HPDE6-E6E7 (cell line): ENCODE results near the gene KCNN3.
"Not testable (repeated sequence)": the region's sequence is repeated elsewhere in the genome, so short reads cannot be mapped to it uniquely, and the experiment has no call there.

Experiments used
- DNase-seq: peaks from one replicate; pipeline ENCODE4 v3.0.0; 2011; ENCODE audit warnings: missing footprints; ENCODE audit errors: extremely low spot score

The KCNN3 gene

DNA sequence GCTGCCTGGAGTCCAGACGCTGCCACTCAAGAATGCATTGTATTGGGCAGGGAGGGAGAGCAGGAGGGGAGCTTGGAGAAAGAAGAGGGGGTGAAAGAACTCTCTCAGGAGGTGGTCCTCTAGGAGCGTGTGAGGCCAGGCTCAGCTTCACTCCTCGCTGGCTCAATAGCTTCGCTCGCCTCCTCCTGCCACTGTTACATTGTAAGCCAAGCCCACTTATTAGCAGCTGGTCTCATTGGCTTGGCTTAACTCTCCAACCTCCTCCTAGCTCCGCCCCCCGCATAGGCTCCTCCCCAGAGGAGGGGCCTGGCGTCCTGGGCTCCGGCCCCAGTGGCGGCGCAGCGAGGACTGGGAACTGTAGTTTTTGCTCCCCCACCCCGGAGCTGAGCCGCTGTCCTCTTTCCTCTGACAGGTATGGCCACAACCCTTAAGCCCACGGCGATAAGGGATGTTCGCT, at the start of gene KCNN3:
Gene KCNN3 (minus strand): TSS at position 167 of the 457 bp plus-strand sequence. CDS start 317 bp downstream, outside the sequence.
- peak; percentile 96 for DNase-seq

GRCh38 chr1:154913273-154913672, 43.2 kb upstream of the KCNN3 start:
- DNase-seq, result no peak

- no peak for DNase-seq
Measured at GRCh38 chr1:154912755-154913154, 42.7 kb upstream of the KCNN3 start.

GRCh38 chr1:154911691-154912550, 41.8 kb upstream of the KCNN3 start:
- DNase-seq, result no peak

GRCh38 chr1:154910851-154911250, 40.8 kb upstream of the KCNN3 start:
- DNase-seq, result peak; percentile 29

- DNase-seq, result no peak
Measured at GRCh38 chr1:154908937-154909336, 38.9 kb upstream of the KCNN3 start.

DNA sequence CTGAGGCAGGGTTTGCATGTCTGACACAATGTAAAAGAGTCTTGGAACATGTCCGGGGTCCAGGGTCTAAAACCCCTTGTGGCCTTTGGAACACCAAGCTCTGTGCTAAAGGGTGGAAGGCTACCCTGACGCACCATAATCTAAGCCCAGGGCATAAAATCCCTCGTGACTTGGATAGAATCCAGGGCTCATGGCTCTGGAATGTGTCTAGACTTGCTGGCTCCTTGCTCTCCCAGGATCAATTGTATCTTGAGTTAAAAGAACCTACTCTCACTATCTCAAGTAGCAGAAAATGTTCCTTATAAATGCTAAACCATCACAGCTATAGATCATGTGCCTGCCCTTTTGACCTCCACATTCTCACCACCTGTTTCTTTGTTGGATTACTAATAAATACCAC, 38.0 kb upstream of the KCNN3 start:
- not testable (repeated sequence) for DNase-seq

DNA sequence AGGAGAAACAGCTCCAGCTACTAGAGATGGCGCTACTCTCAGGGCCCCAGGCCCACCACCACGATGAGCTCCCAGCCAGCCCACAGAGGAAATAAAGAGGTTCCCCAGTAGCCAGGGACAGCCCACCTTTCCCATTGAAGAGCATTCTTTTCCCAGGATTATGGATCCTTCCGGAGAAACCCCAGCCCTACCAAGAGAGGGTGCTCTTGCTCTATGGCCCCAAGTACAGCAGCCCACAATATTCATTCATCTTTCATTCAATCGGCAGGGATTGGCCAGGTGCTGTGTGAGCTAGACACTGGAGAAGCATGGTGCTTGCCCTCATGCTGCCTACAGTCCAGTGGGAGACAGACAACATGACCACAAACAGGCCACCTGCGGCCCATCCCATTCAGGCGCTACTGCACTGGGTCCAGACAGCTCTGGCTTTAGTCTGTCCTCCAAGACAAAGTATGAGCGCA, 36.6 kb upstream of the KCNN3 start:
- DNase-seq, result no peak

- DNase-seq, result no peak
Measured at GRCh38 chr1:154902938-154903566, 33.0 kb upstream of the KCNN3 start.

DNA sequence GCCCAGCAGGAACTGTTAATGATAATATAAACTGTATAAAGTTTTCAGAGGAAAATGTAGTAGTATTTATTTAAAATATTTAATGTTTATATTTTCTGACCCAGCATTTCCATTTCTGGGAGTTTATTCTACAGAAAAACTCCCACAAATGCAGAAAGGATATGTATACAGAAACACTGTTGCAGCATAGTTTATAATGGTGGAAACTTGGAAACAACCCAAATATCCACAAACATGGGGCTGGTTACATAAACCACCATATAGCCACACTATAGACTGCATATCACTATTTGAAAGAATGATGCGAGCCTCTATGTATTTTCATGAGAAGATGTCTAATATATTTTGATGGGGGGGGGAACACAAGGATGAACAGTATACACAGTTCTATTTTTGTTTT, 31.5 kb upstream of the KCNN3 start:
- no peak for DNase-seq

DNA sequence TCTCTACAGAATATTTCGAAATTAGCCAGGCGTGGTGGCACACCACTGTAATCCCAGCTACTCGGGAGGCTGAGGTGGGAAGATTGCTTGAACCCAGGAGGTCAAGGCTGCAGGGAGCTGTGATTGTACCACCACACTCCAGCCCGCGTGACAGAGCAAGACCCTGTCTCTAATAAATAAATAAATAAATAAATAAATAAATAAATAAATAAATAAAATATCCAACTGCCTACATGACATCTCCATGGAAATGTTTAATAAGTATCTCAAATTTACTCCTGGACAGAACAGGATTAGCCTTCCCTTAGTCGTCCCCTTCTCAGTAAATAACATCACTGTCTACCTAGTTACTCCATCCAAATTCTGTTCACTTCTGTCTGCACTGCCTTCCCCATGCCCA, 29.0 kb upstream of the KCNN3 start:
- DNase-seq, result no peak

DNA sequence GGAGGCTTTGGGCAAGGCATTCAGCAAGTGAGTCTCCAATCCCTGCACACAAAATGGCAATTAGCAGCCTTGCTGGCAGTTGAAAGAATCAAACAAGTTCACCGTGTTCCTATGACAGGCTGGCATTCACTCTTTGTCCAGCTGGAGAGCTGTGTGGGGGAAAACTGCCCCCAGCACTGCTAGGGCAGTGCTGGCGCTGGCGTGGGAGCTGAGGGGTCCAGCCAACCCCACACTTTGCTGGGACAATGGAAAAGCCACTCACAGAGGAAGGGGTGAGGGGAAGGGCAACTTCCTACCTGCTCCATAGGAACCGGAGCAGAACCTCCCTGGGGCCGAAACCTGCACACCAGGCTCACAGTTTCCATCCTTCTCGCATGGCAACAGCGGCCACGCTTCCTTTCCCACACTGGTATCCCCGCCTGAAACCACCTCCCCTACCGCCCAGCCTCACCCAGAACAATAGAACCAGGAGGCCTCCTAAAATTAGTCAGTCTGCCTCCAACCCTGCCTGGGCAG, 26.7 kb upstream of the KCNN3 start:
- no peak for DNase-seq

- no peak for DNase-seq
Measured at GRCh38 chr1:154895798-154896197, 25.7 kb upstream of the KCNN3 start.

- no peak for DNase-seq
Measured at GRCh38 chr1:154891452-154891851, 21.4 kb upstream of the KCNN3 start.

GRCh38 chr1:154888757-154889156, 18.7 kb upstream of the KCNN3 start:
- DNase-seq, result no peak

GRCh38 chr1:154886281-154887015, 16.4 kb upstream of the KCNN3 start:
- no peak for DNase-seq

- DNase-seq, result no peak
Measured at GRCh38 chr1:154884869-154885701, 15.0 kb upstream of the KCNN3 start.

GRCh38 chr1:154883919-154884868, 14.1 kb upstream of the KCNN3 start:
- DNase-seq, result no peak

DNA sequence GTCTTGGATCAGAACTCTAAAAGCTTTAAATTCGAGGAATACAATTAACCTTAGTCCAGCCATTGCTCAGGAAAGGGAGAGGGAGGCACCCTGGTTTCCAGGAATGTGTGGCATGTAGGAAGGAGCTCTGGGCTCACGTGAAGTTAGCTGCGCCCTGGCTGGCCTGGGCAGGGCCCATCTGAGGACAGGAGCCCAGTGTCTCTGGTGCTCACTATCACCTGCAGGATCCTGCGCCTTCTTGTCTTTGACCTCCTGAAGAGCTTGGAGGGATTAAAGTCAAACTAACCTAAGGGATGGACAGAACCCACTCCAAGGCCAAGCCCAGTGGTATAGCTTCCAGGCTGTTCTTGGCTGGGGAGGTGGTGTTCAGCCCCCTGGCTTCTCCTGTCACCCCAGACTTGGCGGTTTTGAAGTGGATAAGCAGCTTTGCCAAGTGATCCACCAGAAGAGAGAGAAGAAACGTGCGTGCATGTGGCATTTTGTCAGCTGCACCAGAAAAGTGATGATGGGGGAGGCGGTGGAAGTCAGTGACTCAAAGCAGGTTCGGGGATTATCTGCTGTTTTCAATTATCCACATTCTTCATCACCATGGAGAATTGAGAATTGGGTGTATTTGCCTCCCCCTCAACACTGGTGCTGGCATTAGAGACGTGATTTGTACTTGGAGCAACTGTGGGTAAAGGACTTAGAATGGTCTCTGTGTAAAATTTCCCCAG, 11.9 kb upstream of the KCNN3 start:
- DNase-seq, result no peak
